ENCODE data around the gene RSPH6A. TPM values are rescaled to one million over a fixed set of nuclear protein-coding genes. Genes with fewer than 3 reads are reported as not detected.
A peak's percentile ranks its signal among the peaks of the same experiment; 100 is the strongest.
"Not testable (repeated sequence)": the region's sequence is repeated elsewhere in the genome, so short reads cannot be mapped to it uniquely, and the experiment has no call there.

RSPH6A gene
- total RNA-seq, 1 donor from 2014 or later, result not detected

- FAIRE-seq, result no peak
- peak in 1 of 2 donors; percentile 57 for DNase-seq (ENCODE audit: low spot score in 2 of 2)
Observed at GRCh38 chr19:45767881-45768654, 47.0 kb downstream of the RSPH6A start.

GRCh38 chr19:45767410-45767880 lies 47.7 kb downstream of the RSPH6A start:
- FAIRE-seq, result no peak
- peak in 1 of 2 donors; percentile 41 for DNase-seq (ENCODE audit: low spot score in 2 of 2)

- no peak for FAIRE-seq
- DNase-seq (ENCODE audit: low spot score in 2 of 2), result peak in 1 of 2 donors; percentile 35
Observed at GRCh38 chr19:45766869-45767346, 48.2 kb downstream of the RSPH6A start.

- DNase-seq (ENCODE audit: low spot score in 2 of 2) (peak in 1 of 2 donors; percentile 17), FAIRE-seq (no peak)
Observed at GRCh38 chr19:45766296-45766868, 48.7 kb downstream of the RSPH6A start.

GRCh38 chr19:45765702-45766295 lies 49.3 kb downstream of the RSPH6A start:
- no peak for FAIRE-seq
- no peak for DNase-seq (ENCODE audit: low spot score in 2 of 2)

- FAIRE-seq (no peak), DNase-seq (ENCODE audit: low spot score in 2 of 2) (peak in 1 of 2 donors; percentile 20)
Observed at GRCh38 chr19:45764945-45765701, 50.0 kb downstream of the RSPH6A start.

- FAIRE-seq (no peak), DNase-seq (ENCODE audit: low spot score in 2 of 2) (peak in 1 of 2 donors; percentile 15)
Observed at GRCh38 chr19:45764475-45764874, 50.6 kb downstream of the RSPH6A start.

- FAIRE-seq (no peak), DNase-seq (ENCODE audit: low spot score in 2 of 2) (no peak)
Observed at GRCh38 chr19:45763691-45764294, 51.3 kb downstream of the RSPH6A start.

- no peak for DNase-seq (ENCODE audit: low spot score in 2 of 2)
- FAIRE-seq, result no peak
Observed at GRCh38 chr19:45762870-45763631, 52.1 kb downstream of the RSPH6A start.

- no peak for DNase-seq (ENCODE audit: low spot score in 2 of 2)
- no peak for FAIRE-seq
Observed at GRCh38 chr19:45761714-45762113, 53.4 kb downstream of the RSPH6A start.

GRCh38 chr19:45758921-45759320 lies 56.2 kb downstream of the RSPH6A start:
- FAIRE-seq (no peak), DNase-seq (ENCODE audit: low spot score in 2 of 2) (no peak)

GRCh38 chr19:45757695-45758094 lies 57.4 kb downstream of the RSPH6A start:
- DNase-seq (ENCODE audit: low spot score in 2 of 2), result no peak
- FAIRE-seq, result no peak

- FAIRE-seq, result no peak
- no peak for DNase-seq (ENCODE audit: low spot score in 2 of 2)
Observed at GRCh38 chr19:45754323-45754722, 60.8 kb downstream of the RSPH6A start.

GRCh38 chr19:45753548-45753947 lies 61.6 kb downstream of the RSPH6A start:
- FAIRE-seq, result no peak

GRCh38 chr19:45752639-45753038 lies 62.5 kb downstream of the RSPH6A start:
- no peak for DNase-seq (ENCODE audit: low spot score in 2 of 2)
- no peak for FAIRE-seq

More at GRCh38 chr19:45753548-45753947, 61.6 kb downstream of the RSPH6A start:
- no peak for DNase-seq (ENCODE audit: low spot score in 2 of 2)

GRCh38 chr19:45751483-45751882 lies 63.6 kb downstream of the RSPH6A start:
- not testable (repeated sequence) for FAIRE-seq

GRCh38 chr19:45747513-45747912 lies 67.6 kb downstream of the RSPH6A start:
- FAIRE-seq, result no peak

More at GRCh38 chr19:45751483-45751882, 63.6 kb downstream of the RSPH6A start:
- not testable (repeated sequence) for DNase-seq (ENCODE audit: low spot score in 2 of 2)

GRCh38 chr19:45746866-45747265 lies 68.2 kb downstream of the RSPH6A start:
- no peak for FAIRE-seq
- no peak for DNase-seq (ENCODE audit: low spot score in 2 of 2)

More at GRCh38 chr19:45747513-45747912, 67.6 kb downstream of the RSPH6A start:
- no peak for DNase-seq (ENCODE audit: low spot score in 2 of 2)

Data from frontal cortex (tissue), 4 donors.